Keratinocyte (primary cell): Measurements from ENCODE around the gene GRK5. TPM values are rescaled to one million over a fixed set of nuclear protein-coding genes. Genes with fewer than 3 reads are reported as not detected.

ENCODE experiments used
- DNase-seq: peaks from one replicate; pipeline ENCODE4 v3.0.0-alpha.2; 2011; ENCODE audit warnings: low read depth, missing footprints, low spot score
- FAIRE-seq: peaks from 2 replicates; lab custom pipeline; 2011; peaks lifted over from hg19 to GRCh38; lab: Jason Lieb, UNC
- H2AFZ ChIP-seq: 2 replicates; pipeline ENCODE4 v1.6.0; 2012; ENCODE audit warnings: low read length, control low read depth, inconsistent platforms; ENCODE audit not compliant: control insufficient read depth
- H3K27ac ChIP-seq: 2 replicates; pipeline ENCODE4 v1.5.1; 2011; ENCODE audit warnings: low read length; ENCODE audit not compliant: control insufficient read depth, insufficient read depth
- H3K27me3 ChIP-seq: 3 replicates; pipeline ENCODE4 v1.6.0; 2011; ENCODE audit warnings: low read length; ENCODE audit not compliant: control insufficient read depth, insufficient read depth; ENCODE audit errors: extremely low read depth
- H3K36me3 ChIP-seq, 2 experiments: 2 replicates in 1 of 2; 3 replicates in 1 of 2; pipeline ENCODE4 v1.5.1; 2011; ENCODE audit warnings: low read length in 2 of 2, mild to moderate bottlenecking in 1 of 2; ENCODE audit not compliant: control insufficient read depth in 2 of 2, insufficient read depth in 2 of 2; ENCODE audit errors: extremely low read depth in 1 of 2
- H3K4me1 ChIP-seq: 3 replicates; pipeline ENCODE4 v1.5.1; 2011; ENCODE audit warnings: low read length; ENCODE audit not compliant: control insufficient read depth, insufficient read depth; ENCODE audit errors: extremely low read depth
- H3K4me2 ChIP-seq: 3 replicates; pipeline ENCODE4 v1.6.0; 2011; ENCODE audit warnings: low read depth, low read length; ENCODE audit not compliant: control insufficient read depth, insufficient read depth; ENCODE audit errors: extremely low read depth
- H3K4me3 ChIP-seq, 3 experiments: fragments of 200-600 bp in 1 of 3; sonication (generic) in 1 of 3; 2 replicates in 2 of 3; 3 replicates in 1 of 3; pipeline ENCODE4 v1.5.1; 2011 to 2016; ENCODE audit warnings: low read length in 3 of 3, mild to moderate bottlenecking in 3 of 3, control low read depth in 2 of 3, inconsistent platforms in 1 of 3, low read depth in 1 of 3, mixed read lengths in 1 of 3, mixed run types in 1 of 3, moderate library complexity in 1 of 3; ENCODE audit not compliant: control insufficient read depth in 2 of 3, insufficient read depth in 2 of 3; ENCODE audit errors: extremely low read depth in 1 of 3
- H3K79me2 ChIP-seq: 2 replicates; pipeline ENCODE4 v1.6.0; 2012; ENCODE audit warnings: low read length; ENCODE audit not compliant: control insufficient read depth, insufficient read depth
- H3K9ac ChIP-seq: 3 replicates; pipeline ENCODE4 v1.6.0; 2011; ENCODE audit warnings: low read length; ENCODE audit not compliant: control insufficient read depth, insufficient read depth; ENCODE audit errors: extremely low read depth
- H3K9me1 ChIP-seq: 3 replicates; pipeline ENCODE4 v1.6.0; 2011; ENCODE audit warnings: low read length; ENCODE audit not compliant: control insufficient read depth, insufficient read depth; ENCODE audit errors: extremely low read depth
- H3K9me3 ChIP-seq: 2 replicates; pipeline ENCODE4 v1.5.1; 2012; ENCODE audit warnings: low read depth, low read length; ENCODE audit not compliant: control insufficient read depth
- H4K20me1 ChIP-seq: 3 replicates; pipeline ENCODE4 v1.6.0; 2011; ENCODE audit warnings: low read length; ENCODE audit not compliant: control insufficient read depth, insufficient read depth; ENCODE audit errors: extremely low read depth
- EZH2 ChIP-seq: IDR thresholded peaks from one replicate; pipeline ENCODE4 v1.6.1; 2012; ENCODE audit warnings: inconsistent platforms, mild to moderate bottlenecking, low read length, moderate library complexity
- dilution Hi-C: fragments of 300-500 bp; cut with MboI; formaldehyde crosslinking; loops from one replicate; pipeline ENCODE4 v1.7.0; 2020; ENCODE audit warnings: low sequenced_read_pairs; ENCODE audit not compliant: extremely low pct_ligation_motif_present
- polyA plus RNA-seq, 5 experiments: library from polyadenylated mRNA; depleted of rRNA in 3 of 5; stranded (reverse) in 3 of 5; stranded (forward) in 1 of 5; unstranded in 1 of 5; fragments of >200 nt; gene quantifications; 1 replicate in 1 of 5; 2 replicates in 3 of 5; 3 replicates in 1 of 5; pipeline versions ENCODE4 v1.2.1 to v1.2.3, GENCODE V29; 2011 to 2012; ENCODE audit warnings: missing spikeins in 2 of 5, low read depth in 1 of 5, low replicate concordance in 1 of 5
- TF ChIP-seq, protein P1 (sequence below), 3 experiments: IDR thresholded peaks in 1 of 3; conservative IDR thresholded peaks in 1 of 3; optimal IDR thresholded peaks in 1 of 3; 2 replicates in 2 of 3; 3 replicates in 1 of 3; pipeline versions ENCODE3 to v1.5.1; 2011; ENCODE audit warnings: low read length in 3 of 3, mild to moderate bottlenecking in 3 of 3, moderate library complexity in 2 of 3, control low read depth in 1 of 3, inconsistent platforms in 1 of 3; ENCODE audit not compliant: insufficient read depth in 2 of 3; ENCODE audit errors: extremely low read depth in 1 of 3

The GRK5 gene
- polyA plus RNA-seq, 1 donor (not counting 4 experiments of a cell fraction or from before 2014, with no cell fraction given) = 7.6 TPM

GRCh38 chr10:119211625-119212441 lies 4.5 kb downstream of the GRK5 start:
- Histone ChIP-seq H3K9me3 (no peaks in the 10 kb centered on the region), H3K36me3 (no peaks in the 10 kb centered on the region), H3K9ac (no peak overlapping the region), H4K20me1 (no peaks in the 10 kb centered on the region), H3K4me3 (no peak overlapping the region), H3K27me3 (no peaks in the 10 kb centered on the region), H3K79me2 (peaks cover 16% of the 10 kb centered on the region), H2AFZ (no peak overlapping the region), H3K4me1 (peaks cover 25% of the 10 kb centered on the region), H3K27ac (no peak overlapping the region), H3K4me2 (no peak overlapping the region), H3K9me1 (no peaks in the 10 kb centered on the region)
- peak; percentile 29 for FAIRE-seq
- no peak for DNase-seq
- TF ChIP-seq, protein P1, sequence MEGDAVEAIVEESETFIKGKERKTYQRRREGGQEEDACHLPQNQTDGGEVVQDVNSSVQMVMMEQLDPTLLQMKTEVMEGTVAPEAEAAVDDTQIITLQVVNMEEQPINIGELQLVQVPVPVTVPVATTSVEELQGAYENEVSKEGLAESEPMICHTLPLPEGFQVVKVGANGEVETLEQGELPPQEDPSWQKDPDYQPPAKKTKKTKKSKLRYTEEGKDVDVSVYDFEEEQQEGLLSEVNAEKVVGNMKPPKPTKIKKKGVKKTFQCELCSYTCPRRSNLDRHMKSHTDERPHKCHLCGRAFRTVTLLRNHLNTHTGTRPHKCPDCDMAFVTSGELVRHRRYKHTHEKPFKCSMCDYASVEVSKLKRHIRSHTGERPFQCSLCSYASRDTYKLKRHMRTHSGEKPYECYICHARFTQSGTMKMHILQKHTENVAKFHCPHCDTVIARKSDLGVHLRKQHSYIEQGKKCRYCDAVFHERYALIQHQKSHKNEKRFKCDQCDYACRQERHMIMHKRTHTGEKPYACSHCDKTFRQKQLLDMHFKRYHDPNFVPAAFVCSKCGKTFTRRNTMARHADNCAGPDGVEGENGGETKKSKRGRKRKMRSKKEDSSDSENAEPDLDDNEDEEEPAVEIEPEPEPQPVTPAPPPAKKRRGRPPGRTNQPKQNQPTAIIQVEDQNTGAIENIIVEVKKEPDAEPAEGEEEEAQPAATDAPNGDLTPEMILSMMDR (optimal IDR thresholded peaks at IDR 0.05 in 1 of 3, IDR thresholded peaks at IDR 0.05 in 1 of 3, conservative IDR thresholded peaks at IDR 0.05 in 1 of 3; ENCODE audit: extremely low read depth in 1 of 3, insufficient read depth in 2 of 3, low read length in 3 of 3) = no peak
- TF ChIP-seq EZH2 = no peak
- dilution Hi-C loops = loop anchor here (25.0 kb wide), 1 partner anchor 200 kb away; no protein-coding TSS in a partner anchor

DNA sequence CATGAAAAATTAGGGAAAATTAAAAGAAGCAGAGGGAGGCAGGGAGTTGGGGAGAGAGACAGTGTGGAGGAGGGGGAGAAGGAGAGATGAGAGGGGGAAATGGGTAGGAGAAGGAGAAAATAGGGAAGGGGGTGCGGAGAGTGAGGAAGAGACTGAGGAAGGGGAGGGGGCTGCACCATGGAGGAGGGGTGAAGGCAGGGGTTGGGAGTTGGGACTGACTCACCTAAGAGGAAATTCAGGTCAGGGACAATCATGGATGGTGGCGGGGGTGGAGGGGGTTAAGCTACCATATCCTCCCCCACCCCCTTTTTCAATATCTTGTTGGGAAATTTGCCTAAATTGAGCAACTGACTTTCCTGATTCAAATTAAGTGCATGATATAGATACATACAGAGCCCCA lies 8.0 kb downstream of the GRK5 start:
- Histone ChIP-seq H3K27me3 (no peaks in the 10 kb centered on the region), H2AFZ (no peak overlapping the region), H3K79me2 (peaks cover 2% of the 10 kb centered on the region), H3K9me3 (no peaks in the 10 kb centered on the region), H3K4me3 (no peak overlapping the region), H3K4me2 (no peak overlapping the region), H3K9me1 (no peaks in the 10 kb centered on the region), H3K4me1 (peaks cover 6% of the 10 kb centered on the region), H4K20me1 (no peaks in the 10 kb centered on the region), H3K9ac (no peak overlapping the region), H3K36me3 (no peaks in the 10 kb centered on the region), H3K27ac (no peak overlapping the region)
- TF ChIP-seq, protein P1 (optimal IDR thresholded peaks at IDR 0.05 in 1 of 3, IDR thresholded peaks at IDR 0.05 in 1 of 3, conservative IDR thresholded peaks at IDR 0.05 in 1 of 3; ENCODE audit: extremely low read depth in 1 of 3, insufficient read depth in 2 of 3, low read length in 3 of 3) = no peak
- TF ChIP-seq EZH2 = no peak
- no peak for DNase-seq
- dilution Hi-C loops = loop anchor here (25.0 kb wide), 1 partner anchor 197 kb away; no protein-coding TSS in a partner anchor
- FAIRE-seq = no peak
